Natural killer cell treated with Interleukin-12 subunit alpha and Interleukin-12 subunit beta and Interleukin-15 and Interleukin-18, amount 100 ng/mL, for 72 hours (primary cell): ENCODE results near the gene WDSUB1. TPM values are rescaled to one million over a fixed set of nuclear protein-coding genes. Genes with fewer than 3 reads are reported as not detected.

ENCODE experiments used
- ATAC-seq, 2 donors: fragments of 150-1000 bp; cut with Tn5 transposase in 1 of 2; sonication (Bioruptor Pico), chemical (Tn5 transposase) in 1 of 2; 2 replicates each; pipeline ENCODE4 v1.10.0; 2021
- DNase-seq: peaks from one replicate; pipeline ENCODE4 v3.0.0; 2022; ENCODE audit warnings: low spot score
- H3K27ac Mint-ChIP-seq, 2 donors: 1 replicate in 1 of 2; 2 replicates in 1 of 2; pipeline ENCODE4 v1.8.0; 2022; ENCODE audit warnings: mixed read lengths in 2 of 2, mild to moderate bottlenecking in 1 of 2, moderate library complexity in 1 of 2
- H3K27me3 Mint-ChIP-seq, 2 donors: 1 replicate in 1 of 2; 2 replicates in 1 of 2; pipeline ENCODE4 v1.8.0; 2022; ENCODE audit warnings: mixed read lengths in 2 of 2
- H3K36me3 Mint-ChIP-seq: one replicate; pipeline ENCODE4 v1.8.0; 2022; ENCODE audit warnings: mixed read lengths
- H3K4me1 Mint-ChIP-seq, 2 donors: 1 replicate in 1 of 2; 2 replicates in 1 of 2; pipeline ENCODE4 v1.8.0; 2022; ENCODE audit warnings: low read depth in 2 of 2, mixed read lengths in 2 of 2, mild to moderate bottlenecking in 1 of 2
- H3K4me3 Mint-ChIP-seq: one replicate; pipeline ENCODE4 v1.8.0; 2022; ENCODE audit warnings: mixed read lengths
- H3K9me3 Mint-ChIP-seq: 2 replicates; pipeline ENCODE4 v1.8.0; 2022; ENCODE audit warnings: mixed read lengths
- total RNA-seq, 2 donors: library from RNA; stranded (reverse); gene quantifications; one replicate each; pipeline ENCODE4 v1.2.3, GENCODE V29; 2022

WDSUB1 gene
- total RNA-seq, 2 donors from 2014 or later: 5.4 to 8.8 TPM

DNA sequence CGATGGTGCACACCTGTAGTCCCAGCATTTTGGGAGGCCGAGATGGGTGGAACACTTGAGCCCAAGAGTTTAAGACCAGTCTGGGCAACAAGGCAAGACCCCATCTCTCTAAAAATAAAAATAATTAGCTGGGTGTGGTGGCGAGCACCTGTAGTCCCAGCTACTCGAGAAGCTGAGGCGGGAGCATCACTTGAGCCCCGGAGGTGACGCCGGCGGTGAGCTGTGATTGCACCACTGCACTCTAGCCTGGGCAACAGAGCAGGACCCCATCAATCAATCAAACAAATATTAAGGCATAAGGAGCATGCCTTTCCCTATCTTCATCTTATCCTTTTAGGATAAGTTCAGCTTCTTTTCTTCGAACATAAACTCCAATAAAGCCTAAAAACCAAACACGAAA lies 1.1 kb downstream of the WDSUB1 start:
- no peaks in the 10 kb centered on the region for H3K27me3 Mint-ChIP-seq
- ATAC-seq: no peak
- no peaks in the 10 kb centered on the region for H3K36me3 Mint-ChIP-seq
- peak overlapping the region; percentile 56 to 64 for H3K27ac Mint-ChIP-seq
- no peak for DNase-seq
- peak overlapping the region; percentile 89 for H3K4me3 Mint-ChIP-seq
- H3K9me3 Mint-ChIP-seq: no peaks in the 10 kb centered on the region
- peaks cover 17 to 36% of the 10 kb centered on the region in 2 donors for H3K4me1 Mint-ChIP-seq

DNA sequence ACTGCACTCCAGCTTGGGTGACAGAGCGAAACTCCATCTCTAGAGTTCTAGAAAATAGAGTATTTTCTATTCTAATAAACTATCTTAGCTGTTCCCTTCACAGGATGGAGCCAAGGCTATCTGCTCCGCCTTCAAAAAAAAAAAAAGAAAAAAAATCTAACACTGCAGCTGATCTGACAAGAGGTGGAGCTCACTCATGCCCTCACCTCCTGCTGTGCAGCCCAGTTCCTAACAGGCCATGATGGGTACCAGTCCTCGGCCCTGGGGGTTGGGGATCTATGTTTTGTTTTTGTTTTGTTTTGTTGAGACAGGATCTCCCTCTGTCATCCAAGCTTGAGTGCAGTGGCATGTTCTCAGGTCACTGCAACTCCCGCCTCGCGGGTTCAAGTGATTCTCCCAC lies 3.0 kb downstream of the WDSUB1 start:
- Mint-ChIP-seq H3K27me3 (no peaks in the 10 kb centered on the region), H3K4me3 (no peak overlapping the region), H3K36me3 (no peaks in the 10 kb centered on the region), H3K27ac (no peak overlapping the region), H3K9me3 (no peaks in the 10 kb centered on the region), H3K4me1 (peaks cover 13 to 31% of the 10 kb centered on the region in 2 donors)
- no peak for DNase-seq
- ATAC-seq: no peak

DNA sequence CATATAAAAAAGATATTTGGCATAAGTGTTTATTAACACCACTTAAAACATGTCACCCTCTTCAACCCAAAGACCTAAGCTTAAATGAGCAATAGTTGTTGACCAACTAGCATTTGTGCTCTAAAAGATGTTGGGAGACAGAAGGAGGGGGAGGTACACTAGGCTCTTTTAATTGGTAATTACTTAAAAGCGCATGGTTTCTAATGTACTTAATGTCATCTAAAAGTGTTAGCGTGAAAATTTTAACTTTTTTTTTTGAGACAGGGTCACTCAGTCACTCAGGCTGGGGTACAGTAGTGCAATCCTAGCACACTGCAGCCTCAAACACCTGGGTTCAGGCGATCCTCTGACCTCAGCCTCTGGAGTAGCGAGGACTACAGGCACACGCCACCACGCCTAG lies 5.5 kb downstream of the WDSUB1 start:
- Mint-ChIP-seq H3K9me3 (no peaks in the 10 kb centered on the region), H3K36me3 (no peaks in the 10 kb centered on the region), H3K4me3 (no peak overlapping the region), H3K4me1 (peaks cover 10 to 23% of the 10 kb centered on the region in 2 donors), H3K27ac (no peak overlapping the region), H3K27me3 (no peaks in the 10 kb centered on the region)
- no peak for ATAC-seq
- no peak for DNase-seq

DNA sequence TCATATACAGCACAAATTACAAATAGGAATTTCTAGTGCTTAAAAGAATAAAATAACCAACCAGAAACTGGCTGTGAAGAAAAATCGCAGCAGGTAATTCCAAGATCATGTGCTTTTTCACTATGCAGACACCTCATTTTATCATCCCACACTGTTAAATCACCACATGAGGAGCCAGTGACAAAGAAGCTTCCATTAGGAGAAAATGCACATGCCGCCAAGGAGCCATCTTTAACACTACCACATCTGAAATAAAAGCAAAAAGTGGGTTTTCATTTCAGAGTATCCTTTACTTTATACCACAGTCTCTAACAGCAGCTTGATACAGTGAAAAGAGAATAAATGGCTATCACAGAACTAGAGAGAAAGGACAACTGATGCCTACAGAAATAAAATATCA lies 6.8 kb downstream of the WDSUB1 start:
- H3K27me3 Mint-ChIP-seq: no peaks in the 10 kb centered on the region
- no peak overlapping the region for H3K27ac Mint-ChIP-seq
- ATAC-seq (no peak), DNase-seq (no peak)
- H3K36me3 Mint-ChIP-seq: no peaks in the 10 kb centered on the region
- H3K9me3 Mint-ChIP-seq: no peaks in the 10 kb centered on the region
- H3K4me1 Mint-ChIP-seq: peaks cover 6 to 18% of the 10 kb centered on the region in 2 donors
- H3K4me3 Mint-ChIP-seq: no peak overlapping the region

DNA sequence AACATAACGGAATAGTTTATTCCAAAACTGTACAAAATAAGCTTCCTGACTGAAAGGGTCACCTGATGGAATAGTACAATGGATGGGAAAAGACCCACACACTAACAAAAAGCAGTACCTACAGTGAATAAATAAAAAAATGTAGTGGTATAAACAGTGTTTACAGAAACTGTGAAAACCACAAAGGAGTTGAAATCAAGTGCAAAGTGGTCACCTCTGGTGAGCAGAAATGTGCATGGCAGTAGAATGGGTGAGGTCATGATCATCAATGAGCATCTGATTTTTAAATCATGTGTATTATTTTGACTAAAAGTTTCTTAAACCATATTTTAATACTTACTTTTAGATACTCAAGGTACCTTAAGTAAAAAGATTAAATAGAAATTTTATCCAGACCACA lies 11.4 kb downstream of the WDSUB1 start:
- Mint-ChIP-seq H3K27ac (no peak overlapping the region), H3K4me1 (peaks cover 8 to 9% of the 10 kb centered on the region in 2 donors), H3K9me3 (no peaks in the 10 kb centered on the region), H3K36me3 (peaks cover 8% of the 10 kb centered on the region), H3K27me3 (no peaks in the 10 kb centered on the region), H3K4me3 (no peak overlapping the region)
- ATAC-seq (no peak), DNase-seq (no peak)

DNA sequence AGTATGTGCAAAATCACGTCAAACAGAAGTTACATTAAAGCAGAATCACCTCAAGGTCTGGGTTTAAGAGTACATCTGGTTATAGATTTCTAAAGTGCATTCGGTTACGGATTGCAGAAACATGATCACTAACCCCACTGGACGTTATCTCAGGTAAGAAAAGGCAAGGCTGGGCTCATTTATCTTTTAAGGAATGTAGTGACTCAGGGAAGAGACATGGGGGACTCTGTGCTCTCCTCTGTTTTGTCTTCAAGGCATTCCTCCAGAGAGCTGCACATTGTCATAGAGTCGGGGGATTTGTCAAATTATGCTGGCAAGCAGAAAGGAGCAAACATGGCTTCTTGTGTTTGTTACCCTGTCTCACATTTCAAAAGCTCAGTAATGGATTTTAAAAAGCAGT lies 14.3 kb downstream of the WDSUB1 start:
- Mint-ChIP-seq H3K9me3 (no peaks in the 10 kb centered on the region), H3K4me3 (no peak overlapping the region), H3K27me3 (no peaks in the 10 kb centered on the region), H3K36me3 (peaks cover 21% of the 10 kb centered on the region), H3K27ac (no peak overlapping the region), H3K4me1 (peaks cover 14 to 26% of the 10 kb centered on the region in 2 donors)
- ATAC-seq (no peak), DNase-seq (no peak)

DNA sequence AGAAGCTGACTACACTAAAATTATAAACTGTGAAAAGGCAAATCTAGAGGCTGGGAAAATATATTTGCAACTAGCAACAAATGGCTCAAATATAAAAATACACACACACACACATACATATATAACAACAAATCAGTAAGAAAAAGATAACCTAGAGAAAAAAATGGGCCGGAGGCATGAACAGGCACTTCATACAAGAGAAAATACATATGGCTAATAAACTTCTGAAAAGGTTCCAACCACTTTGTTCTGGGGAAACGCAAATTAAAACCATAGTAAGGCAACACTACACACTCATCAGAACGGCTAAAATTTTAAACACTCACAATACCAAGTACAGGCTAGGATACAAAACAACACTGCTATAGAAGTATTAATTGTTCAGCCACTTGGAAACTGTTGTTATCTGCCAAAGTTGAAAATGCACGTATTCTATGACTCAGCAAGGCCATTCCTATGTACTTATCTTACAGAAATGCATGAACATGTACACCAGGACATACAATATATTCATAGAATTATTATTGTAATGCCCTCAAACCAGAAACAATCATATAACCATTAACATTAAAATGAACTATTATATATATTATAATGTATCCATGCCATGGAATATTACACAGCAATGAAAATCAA lies 15.6 kb downstream of the WDSUB1 start:
- Mint-ChIP-seq H3K27me3 (no peaks in the 10 kb centered on the region), H3K4me1 (peaks cover 14 to 26% of the 10 kb centered on the region in 2 donors), H3K36me3 (peaks cover 23% of the 10 kb centered on the region), H3K9me3 (no peaks in the 10 kb centered on the region), H3K4me3 (no peak overlapping the region), H3K27ac (no peak overlapping the region)
- DNase-seq (no peak), ATAC-seq (no peak)

DNA sequence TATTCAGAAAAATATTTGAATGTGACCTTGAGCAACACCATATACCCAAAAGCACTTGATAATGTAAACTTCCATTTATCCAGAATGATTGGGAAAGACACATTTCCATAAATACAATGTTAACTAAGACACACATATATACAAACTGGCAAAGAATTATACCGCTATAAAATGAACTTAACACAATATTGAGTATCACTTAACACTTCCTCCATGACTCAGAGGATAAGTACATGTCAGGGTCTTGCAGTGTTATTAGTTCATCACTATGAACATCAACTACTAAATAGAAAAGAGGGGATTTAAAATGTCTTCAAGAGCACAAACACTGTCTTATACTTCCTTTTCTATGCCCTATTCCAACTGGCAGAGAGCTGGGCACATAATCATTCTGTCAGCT lies 18.6 kb downstream of the WDSUB1 start:
- DNase-seq (no peak), ATAC-seq (no peak)
- Mint-ChIP-seq H3K4me1 (peaks cover 9 to 21% of the 10 kb centered on the region in 2 donors), H3K4me3 (no peak overlapping the region), H3K27ac (no peak overlapping the region), H3K36me3 (peaks cover 28% of the 10 kb centered on the region), H3K9me3 (no peaks in the 10 kb centered on the region), H3K27me3 (no peaks in the 10 kb centered on the region)

DNA sequence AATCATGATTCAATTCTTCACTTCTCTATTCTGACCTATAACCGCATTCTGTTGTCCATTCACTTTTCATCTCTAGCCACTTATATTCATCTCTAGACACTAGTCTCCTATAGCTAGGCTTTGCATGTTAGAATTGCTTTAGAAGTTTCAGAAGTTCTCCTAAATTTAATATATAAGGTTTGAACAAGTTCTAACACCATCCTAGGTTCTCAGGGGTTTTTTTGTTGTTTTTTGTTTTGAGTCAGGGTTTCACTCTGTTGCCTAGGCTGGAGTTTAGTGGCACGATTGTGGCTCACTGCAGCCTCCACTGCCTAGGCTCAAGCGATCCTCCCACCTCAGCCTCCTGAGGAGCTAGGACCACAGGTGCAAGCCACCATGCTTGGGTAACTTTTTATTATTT lies 19.9 kb downstream of the WDSUB1 start:
- DNase-seq (no peak), ATAC-seq (peak in 1 of 2 donors; percentile 38)
- H3K27me3 Mint-ChIP-seq: no peaks in the 10 kb centered on the region
- H3K36me3 Mint-ChIP-seq: peaks cover 28% of the 10 kb centered on the region
- H3K4me3 Mint-ChIP-seq: no peak overlapping the region
- H3K27ac Mint-ChIP-seq: no peak overlapping the region
- peaks cover 9 to 21% of the 10 kb centered on the region in 2 donors for H3K4me1 Mint-ChIP-seq
- no peaks in the 10 kb centered on the region for H3K9me3 Mint-ChIP-seq

DNA sequence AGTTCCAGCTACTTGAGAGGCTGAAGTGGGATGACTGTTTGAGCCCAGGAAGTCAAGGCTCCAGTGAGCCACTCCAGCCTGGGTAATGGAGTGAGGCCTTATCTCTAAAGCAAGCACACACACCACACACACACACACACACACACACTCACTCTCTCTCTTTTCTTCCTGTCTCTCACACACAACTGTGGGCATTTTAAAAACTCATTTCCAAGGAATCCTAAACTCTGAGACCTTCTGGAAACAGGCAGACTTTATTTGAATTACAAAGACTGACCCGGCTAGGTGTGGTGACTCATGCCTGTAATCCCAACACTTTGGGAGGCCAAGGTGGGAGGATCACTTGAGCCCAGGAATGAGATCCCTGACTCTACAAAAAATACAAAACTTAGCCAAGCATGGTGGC lies 21.3 kb downstream of the WDSUB1 start:
- no peak overlapping the region for H3K27ac Mint-ChIP-seq
- H3K36me3 Mint-ChIP-seq: peaks cover 20% of the 10 kb centered on the region

DNA sequence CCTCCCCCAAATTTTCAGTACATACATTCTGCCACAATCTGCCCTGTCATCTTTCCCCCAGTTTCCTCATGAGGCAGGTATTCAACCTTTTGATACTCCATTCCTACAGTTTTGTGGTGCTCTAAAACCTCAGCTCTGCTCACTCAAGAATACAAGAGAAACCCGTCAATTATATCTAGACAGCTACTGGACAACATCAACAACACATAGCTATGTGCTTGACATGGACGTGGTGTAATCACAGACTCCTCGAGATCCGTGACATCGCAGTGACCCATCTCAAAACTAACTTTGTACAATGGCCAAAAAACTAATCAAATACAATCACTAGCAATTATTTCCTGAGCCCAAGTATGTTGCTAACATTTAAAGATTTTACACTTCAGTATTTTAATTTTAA lies 23.6 kb downstream of the WDSUB1 start:
- ATAC-seq (no peak), DNase-seq (no peak)
- Mint-ChIP-seq H3K36me3 (peaks cover 10% of the 10 kb centered on the region), H3K4me3 (no peak overlapping the region), H3K27me3 (no peaks in the 10 kb centered on the region), H3K4me1 (peaks cover 7 to 11% of the 10 kb centered on the region in 2 donors), H3K9me3 (no peaks in the 10 kb centered on the region), H3K27ac (no peak overlapping the region)

More for the DNA sequence above, 21.3 kb downstream of the WDSUB1 start:
- Mint-ChIP-seq H3K27me3 (no peaks in the 10 kb centered on the region), H3K9me3 (no peaks in the 10 kb centered on the region), H3K4me1 (peaks cover 9 to 21% of the 10 kb centered on the region in 2 donors), H3K4me3 (no peak overlapping the region)
- no peak for DNase-seq
- ATAC-seq: no peak

DNA sequence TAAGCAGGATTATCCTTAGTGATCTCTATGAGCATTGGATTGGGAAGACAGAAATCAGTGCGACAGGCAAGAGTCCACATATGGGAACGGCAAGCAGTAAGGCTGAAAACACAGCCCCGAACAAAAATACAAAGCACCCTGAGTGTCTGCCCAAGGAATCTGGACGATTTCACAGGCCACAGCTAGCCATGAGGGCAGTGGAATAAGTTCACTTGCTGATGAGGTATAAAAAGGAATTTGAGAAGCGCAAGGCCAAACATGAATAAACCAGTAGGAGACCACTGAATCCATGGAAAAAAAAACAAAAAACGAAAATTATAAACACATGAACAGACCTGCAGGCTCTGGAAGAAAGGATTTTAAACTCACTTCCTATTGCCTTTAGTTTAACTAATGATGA lies 24.3 kb downstream of the WDSUB1 start:
- peaks cover 7% of the 10 kb centered on the region for H3K36me3 Mint-ChIP-seq
- no peaks in the 10 kb centered on the region for H3K9me3 Mint-ChIP-seq
- H3K27ac Mint-ChIP-seq: no peak overlapping the region
- ATAC-seq: no peak
- H3K4me1 Mint-ChIP-seq: peaks cover 3 to 4% of the 10 kb centered on the region in 2 donors
- DNase-seq: no peak
- no peak overlapping the region for H3K4me3 Mint-ChIP-seq
- no peaks in the 10 kb centered on the region for H3K27me3 Mint-ChIP-seq

DNA sequence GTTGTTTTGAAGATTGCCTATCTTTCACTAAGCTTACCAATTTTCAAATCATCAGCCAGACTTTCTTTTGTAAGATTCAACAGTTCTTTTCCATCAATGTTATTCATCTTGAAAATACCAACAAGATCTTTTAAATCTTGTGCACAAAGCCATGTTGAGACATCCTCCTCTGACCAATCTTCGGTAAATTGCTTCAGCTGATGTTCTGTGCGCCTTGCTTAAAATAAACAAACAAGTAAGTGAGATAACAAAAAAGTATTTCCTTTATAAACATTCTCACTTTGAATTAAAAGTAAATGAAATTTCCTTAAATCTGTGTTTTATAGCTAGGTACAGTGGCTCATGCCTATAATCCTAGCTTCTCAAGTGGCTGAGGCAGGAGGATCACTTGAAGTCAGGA lies 30.3 kb downstream of the WDSUB1 start:
- Mint-ChIP-seq H3K36me3 (no peaks in the 10 kb centered on the region), H3K4me3 (no peak overlapping the region), H3K27me3 (no peaks in the 10 kb centered on the region), H3K9me3 (no peaks in the 10 kb centered on the region), H3K27ac (no peak overlapping the region), H3K4me1 (no peaks in the 10 kb centered on the region)
- ATAC-seq (no peak), DNase-seq (no peak)

DNA sequence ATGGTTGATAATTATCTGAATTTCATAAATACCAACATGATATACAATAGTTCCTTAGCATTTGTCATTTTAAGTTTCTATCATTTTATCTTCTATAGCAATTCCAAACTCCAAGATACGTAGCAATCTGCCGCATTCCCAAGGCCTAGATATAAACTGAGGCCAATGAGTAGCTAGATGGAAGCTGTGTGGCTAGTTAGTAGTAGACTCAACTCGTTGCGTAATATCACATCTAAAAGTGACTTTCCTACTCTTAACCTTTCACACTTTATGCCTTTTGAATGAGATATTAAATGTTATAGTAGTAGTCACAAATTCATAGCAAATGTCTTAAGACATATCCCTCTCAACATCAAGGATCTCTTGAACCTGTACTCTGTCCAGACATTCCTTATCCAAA lies 33.6 kb downstream of the WDSUB1 start:
- H3K27me3 Mint-ChIP-seq: no peaks in the 10 kb centered on the region
- ATAC-seq (no peak), DNase-seq (no peak)
- H3K4me3 Mint-ChIP-seq: no peak overlapping the region
- no peak overlapping the region for H3K27ac Mint-ChIP-seq
- H3K36me3 Mint-ChIP-seq: no peaks in the 10 kb centered on the region
- H3K4me1 Mint-ChIP-seq: peaks cover 5 to 8% of the 10 kb centered on the region in 2 donors
- no peaks in the 10 kb centered on the region for H3K9me3 Mint-ChIP-seq
